ENCODE data around the gene TACSTD2. TPM values are rescaled to one million over a fixed set of nuclear protein-coding genes. Genes with fewer than 3 reads are reported as not detected.
"Not testable (repeated sequence)": the region's sequence is repeated elsewhere in the genome, so short reads cannot be mapped to it uniquely, and the experiment has no call there.

The TACSTD2 gene
- total RNA-seq, 1 donor from 2014 or later = 0.52 TPM

- not testable (repeated sequence) for H3K4me3 ChIP-seq (ENCODE audit: low read length in 3 of 3); H3K36me3 ChIP-seq (ENCODE audit: control insufficient read depth in 3 of 3, insufficient read depth in 3 of 3, low read length in 3 of 3); H3K27me3 ChIP-seq (ENCODE audit: control insufficient read depth in 3 of 3, insufficient read depth in 3 of 3, low read length in 3 of 3); H3K9me3 ChIP-seq (ENCODE audit: control insufficient read depth in 3 of 3, low read length in 3 of 3); H3K9ac ChIP-seq (ENCODE audit: low read depth in 1 of 3, low read length in 3 of 3); H3K27ac ChIP-seq (ENCODE audit: low read depth, low read length)
- H3K4me1 ChIP-seq (ENCODE audit: control insufficient read depth in 3 of 3, insufficient read depth in 3 of 3, low read length in 3 of 3) = peaks cover 6 to 15% (median 6%) of the 10 kb centered on the region in 3 donors
These were observed 27.8 kb downstream of the TACSTD2 start for GRCh38 chr1:58549291-58549690.

DNA sequence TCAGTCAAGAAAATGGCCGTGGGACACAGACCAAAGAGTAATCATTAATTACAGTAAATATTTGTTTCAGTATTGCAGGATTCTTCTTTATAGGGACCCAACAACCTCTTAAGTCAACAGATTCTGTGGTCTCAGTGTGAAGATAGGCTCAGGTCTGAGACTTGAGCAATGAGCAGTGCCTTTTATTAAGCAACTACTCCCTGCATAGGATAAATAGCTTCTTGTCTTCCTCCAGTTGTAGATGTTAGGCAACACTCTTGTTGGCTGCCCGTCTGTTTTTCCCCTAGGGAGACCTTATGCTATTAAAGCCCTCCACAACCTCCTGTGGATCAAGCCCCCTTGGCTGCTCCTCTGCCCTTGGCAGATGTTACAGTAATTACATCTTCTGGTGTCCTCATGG lies 28.7 kb downstream of the TACSTD2 start:
- H3K27me3 ChIP-seq (ENCODE audit: control insufficient read depth in 3 of 3, insufficient read depth in 3 of 3, low read length in 3 of 3) = no peaks in the 10 kb centered on the region
- H3K36me3 ChIP-seq (ENCODE audit: control insufficient read depth in 3 of 3, insufficient read depth in 3 of 3, low read length in 3 of 3) = no peaks in the 10 kb centered on the region
- H3K4me1 ChIP-seq (ENCODE audit: control insufficient read depth in 3 of 3, insufficient read depth in 3 of 3, low read length in 3 of 3) = peaks cover 6 to 15% (median 6%) of the 10 kb centered on the region in 3 donors
- H3K27ac ChIP-seq (ENCODE audit: low read depth, low read length) = no peak overlapping the region
- H3K4me3 ChIP-seq (ENCODE audit: low read length in 3 of 3) = no peak overlapping the region
- H3K9me3 ChIP-seq (ENCODE audit: control insufficient read depth in 3 of 3, low read length in 3 of 3) = no peaks in the 10 kb centered on the region
- no peak overlapping the region for H3K9ac ChIP-seq (ENCODE audit: low read depth in 1 of 3, low read length in 3 of 3)

DNA sequence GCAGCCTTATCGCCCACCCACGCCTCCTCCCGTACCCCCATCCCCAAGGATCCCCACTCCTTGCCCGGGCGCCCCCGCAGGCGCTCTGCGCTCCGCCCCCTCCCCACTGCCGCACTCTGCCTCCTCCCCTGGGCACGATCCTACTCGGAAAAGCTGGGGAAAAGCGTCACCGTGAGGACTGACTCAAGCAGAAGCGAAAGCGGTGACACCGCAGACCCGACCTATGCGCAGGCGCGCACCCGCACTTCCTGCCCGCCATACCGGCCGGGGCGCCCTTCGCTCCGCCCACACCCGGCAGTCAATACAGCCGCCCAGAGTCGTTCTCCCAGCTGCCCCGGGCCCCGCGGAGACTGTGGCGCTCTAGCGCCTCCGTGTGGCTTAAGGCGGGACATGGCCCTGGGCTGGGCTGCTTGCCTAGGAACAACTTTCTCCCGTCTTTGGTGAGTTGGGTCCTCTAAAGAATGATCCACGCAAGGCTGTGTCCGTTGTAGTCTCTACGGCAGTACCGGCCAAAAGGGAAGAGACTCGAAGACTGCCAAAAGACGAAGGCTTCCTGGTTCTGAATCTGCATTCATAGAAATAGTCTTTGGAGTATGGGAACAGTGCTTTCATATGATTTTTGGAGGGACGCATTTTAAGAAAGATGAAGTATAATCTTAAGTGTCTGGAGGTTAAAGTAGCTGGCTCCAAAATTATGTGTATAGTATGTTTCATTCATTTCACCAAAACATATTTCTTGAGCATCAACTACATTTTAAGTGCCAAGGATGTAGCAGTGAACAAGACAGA lies 30.3 kb downstream of the TACSTD2 start, which contains the start of gene OMA1:
TSS of gene OMA1 (minus strand) at position 207 of the 789 bp plus-strand sequence. CDS start 7,432 bp downstream, outside the sequence.
- Histone ChIP-seq H3K9ac (ENCODE audit: low read depth in 1 of 3, low read length in 3 of 3) (peak within 1 kb of the TSS; percentile 85 to 92 (median 91)), H3K36me3 (ENCODE audit: control insufficient read depth in 3 of 3, insufficient read depth in 3 of 3, low read length in 3 of 3) (no peaks in the 10 kb centered on the region), H3K4me1 (ENCODE audit: control insufficient read depth in 3 of 3, insufficient read depth in 3 of 3, low read length in 3 of 3) (peaks cover 6 to 15% (median 6%) of the 10 kb centered on the region in 3 donors), H3K4me3 (ENCODE audit: low read length in 3 of 3) (peak within 1 kb of the TSS; percentile 71 to 82 (median 74)), H3K27ac (ENCODE audit: low read depth, low read length) (peak within 1 kb of the TSS; percentile 96), H3K27me3 (ENCODE audit: control insufficient read depth in 3 of 3, insufficient read depth in 3 of 3, low read length in 3 of 3) (no peaks in the 10 kb centered on the region), H3K9me3 (ENCODE audit: control insufficient read depth in 3 of 3, low read length in 3 of 3) (no peaks in the 10 kb centered on the region)

- Histone ChIP-seq H3K9me3 (ENCODE audit: control insufficient read depth in 3 of 3, low read length in 3 of 3) (no peaks in the 10 kb centered on the region), H3K4me3 (ENCODE audit: low read length in 3 of 3) (peak overlapping the region; percentile 71 to 82 (median 74)), H3K9ac (ENCODE audit: low read depth in 1 of 3, low read length in 3 of 3) (peak overlapping the region; percentile 85 to 92 (median 91)), H3K36me3 (ENCODE audit: control insufficient read depth in 3 of 3, insufficient read depth in 3 of 3, low read length in 3 of 3) (no peaks in the 10 kb centered on the region), H3K27me3 (ENCODE audit: control insufficient read depth in 3 of 3, insufficient read depth in 3 of 3, low read length in 3 of 3) (no peaks in the 10 kb centered on the region), H3K4me1 (ENCODE audit: control insufficient read depth in 3 of 3, insufficient read depth in 3 of 3, low read length in 3 of 3) (peaks cover 6 to 15% (median 6%) of the 10 kb centered on the region in 3 donors), H3K27ac (ENCODE audit: low read depth, low read length) (peak overlapping the region; percentile 96)
These were observed 31.2 kb downstream of the TACSTD2 start for GRCh38 chr1:58545591-58546519.

DNA sequence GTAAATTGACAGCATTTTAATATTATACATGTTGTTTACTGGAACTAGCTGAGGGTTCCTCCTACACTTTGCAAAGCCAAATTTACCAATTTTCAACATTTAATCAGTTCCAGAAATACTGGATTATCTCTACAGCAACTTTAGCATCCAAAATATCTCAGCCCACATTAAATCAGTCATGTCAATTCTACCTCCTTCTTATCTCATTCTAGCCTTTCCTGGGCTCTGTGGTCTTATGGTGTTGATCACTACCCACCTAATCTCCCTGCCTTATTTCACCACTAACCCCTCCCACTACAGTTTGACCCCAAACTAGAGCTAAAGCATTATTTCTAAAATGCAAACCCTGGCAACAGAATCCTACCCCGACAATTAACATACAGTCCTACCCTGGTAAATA lies 33.8 kb downstream of the TACSTD2 start:
- Histone ChIP-seq H3K27me3 (ENCODE audit: control insufficient read depth in 3 of 3, insufficient read depth in 3 of 3, low read length in 3 of 3) (no peaks in the 10 kb centered on the region), H3K9me3 (ENCODE audit: control insufficient read depth in 3 of 3, low read length in 3 of 3) (no peaks in the 10 kb centered on the region), H3K4me3 (ENCODE audit: low read length in 3 of 3) (no peak overlapping the region), H3K36me3 (ENCODE audit: control insufficient read depth in 3 of 3, insufficient read depth in 3 of 3, low read length in 3 of 3) (peaks cover 0 to 3% (median 0%) of the 10 kb centered on the region in 3 donors), H3K27ac (ENCODE audit: low read depth, low read length) (no peak overlapping the region), H3K9ac (ENCODE audit: low read depth in 1 of 3, low read length in 3 of 3) (no peak overlapping the region), H3K4me1 (ENCODE audit: control insufficient read depth in 3 of 3, insufficient read depth in 3 of 3, low read length in 3 of 3) (peaks cover 6 to 15% (median 6%) of the 10 kb centered on the region in 3 donors)

GRCh38 chr1:58539553-58539952 lies 37.5 kb downstream of the TACSTD2 start:
- Histone ChIP-seq H3K27me3 (ENCODE audit: control insufficient read depth in 3 of 3, insufficient read depth in 3 of 3, low read length in 3 of 3) (no peaks in the 10 kb centered on the region), H3K4me1 (ENCODE audit: control insufficient read depth in 3 of 3, insufficient read depth in 3 of 3, low read length in 3 of 3) (peaks cover 0 to 1% (median 0%) of the 10 kb centered on the region in 3 donors), H3K9ac (ENCODE audit: low read depth in 1 of 3, low read length in 3 of 3) (no peak overlapping the region), H3K27ac (ENCODE audit: low read depth, low read length) (no peak overlapping the region), H3K9me3 (ENCODE audit: control insufficient read depth in 3 of 3, low read length in 3 of 3) (no peaks in the 10 kb centered on the region), H3K36me3 (ENCODE audit: control insufficient read depth in 3 of 3, insufficient read depth in 3 of 3, low read length in 3 of 3) (peaks cover 0 to 5% (median 2%) of the 10 kb centered on the region in 3 donors), H3K4me3 (ENCODE audit: low read length in 3 of 3) (no peak overlapping the region)

DNA sequence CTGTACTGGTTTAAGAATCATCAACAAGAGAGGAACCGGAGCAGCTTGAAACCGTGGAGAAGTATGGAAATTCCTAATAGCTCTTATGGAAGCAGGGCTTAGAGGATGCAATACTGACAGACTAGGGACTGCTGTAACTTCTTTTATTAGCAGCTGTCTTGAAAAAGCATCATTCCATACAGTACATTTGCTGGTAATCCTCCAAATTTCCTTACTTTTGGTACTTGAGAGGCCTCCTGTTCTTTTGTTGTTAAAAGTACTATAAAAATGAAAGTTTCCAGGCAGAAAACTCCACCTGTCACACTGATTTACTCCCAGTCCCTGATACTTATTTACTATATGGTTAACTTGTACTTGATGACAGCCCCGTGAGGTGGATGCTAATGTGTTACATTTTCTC lies 38.2 kb downstream of the TACSTD2 start:
- H3K27me3 ChIP-seq (ENCODE audit: control insufficient read depth in 3 of 3, insufficient read depth in 3 of 3, low read length in 3 of 3) = no peaks in the 10 kb centered on the region
- H3K36me3 ChIP-seq (ENCODE audit: control insufficient read depth in 3 of 3, insufficient read depth in 3 of 3, low read length in 3 of 3) = peaks cover 0 to 5% (median 2%) of the 10 kb centered on the region in 3 donors
- no peak overlapping the region for H3K9ac ChIP-seq (ENCODE audit: low read depth in 1 of 3, low read length in 3 of 3)
- H3K9me3 ChIP-seq (ENCODE audit: control insufficient read depth in 3 of 3, low read length in 3 of 3) = no peaks in the 10 kb centered on the region
- no peak overlapping the region for H3K27ac ChIP-seq (ENCODE audit: low read depth, low read length)
- H3K4me3 ChIP-seq (ENCODE audit: low read length in 3 of 3) = no peak overlapping the region
- H3K4me1 ChIP-seq (ENCODE audit: control insufficient read depth in 3 of 3, insufficient read depth in 3 of 3, low read length in 3 of 3) = no peaks in the 10 kb centered on the region

GRCh38 chr1:58531842-58532241 lies 45.2 kb downstream of the TACSTD2 start:
- not testable (repeated sequence) for H3K27ac ChIP-seq (ENCODE audit: low read depth, low read length); H3K4me1 ChIP-seq (ENCODE audit: control insufficient read depth in 3 of 3, insufficient read depth in 3 of 3, low read length in 3 of 3); H3K36me3 ChIP-seq (ENCODE audit: control insufficient read depth in 3 of 3, insufficient read depth in 3 of 3, low read length in 3 of 3); H3K9ac ChIP-seq (ENCODE audit: low read depth in 1 of 3, low read length in 3 of 3); H3K4me3 ChIP-seq (ENCODE audit: low read length in 3 of 3); H3K9me3 ChIP-seq (ENCODE audit: control insufficient read depth in 3 of 3, low read length in 3 of 3); H3K27me3 ChIP-seq (ENCODE audit: control insufficient read depth in 3 of 3, insufficient read depth in 3 of 3, low read length in 3 of 3)

GRCh38 chr1:58529284-58529683 lies 47.8 kb downstream of the TACSTD2 start:
- Histone ChIP-seq H3K9ac (ENCODE audit: low read depth in 1 of 3, low read length in 3 of 3) (no peak overlapping the region), H3K4me1 (ENCODE audit: control insufficient read depth in 3 of 3, insufficient read depth in 3 of 3, low read length in 3 of 3) (no peaks in the 10 kb centered on the region), H3K36me3 (ENCODE audit: control insufficient read depth in 3 of 3, insufficient read depth in 3 of 3, low read length in 3 of 3) (peaks cover 0 to 19% (median 3%) of the 10 kb centered on the region in 3 donors)

More at GRCh38 chr1:58529284-58529683, 47.8 kb downstream of the TACSTD2 start:
- no peak overlapping the region for H3K4me3 ChIP-seq (ENCODE audit: low read length in 3 of 3)
- no peak overlapping the region for H3K27ac ChIP-seq (ENCODE audit: low read depth, low read length)
- no peaks in the 10 kb centered on the region for H3K27me3 ChIP-seq (ENCODE audit: control insufficient read depth in 3 of 3, insufficient read depth in 3 of 3, low read length in 3 of 3)
- H3K9me3 ChIP-seq (ENCODE audit: control insufficient read depth in 3 of 3, low read length in 3 of 3) = no peaks in the 10 kb centered on the region

Data from skeletal muscle tissue (tissue), 4 donors.